WERI-Rb-1 (cell line): ENCODE data around the gene NRG3.

Source experiments
- DNase-seq: peaks from one replicate; pipeline ENCODE4 v3.0.0-alpha.2; 2020
- H3K27ac ChIP-seq: fragments of 250-450 bp; sonication (Bioruptor Pico); 2 replicates; pipeline ENCODE4 v1.5.1; 2020; ENCODE audit warnings: mild to moderate bottlenecking, moderate library complexity
- H3K27me3 ChIP-seq: fragments of 250-450 bp; sonication (Bioruptor Pico); 2 replicates; pipeline ENCODE4 v1.5.1; 2021; ENCODE audit warnings: mild to moderate bottlenecking, low read depth, moderate library complexity; ENCODE audit not compliant: insufficient read depth, severe bottlenecking
- H3K36me3 ChIP-seq: fragments of 250-450 bp; sonication (Bioruptor Pico); 2 replicates; pipeline ENCODE4 v1.5.1; 2020; ENCODE audit warnings: mild to moderate bottlenecking, moderate library complexity
- H3K4me3 ChIP-seq: 2 replicates; pipeline ENCODE4 v1.5.1; 2011; ENCODE audit warnings: low read depth, mild to moderate bottlenecking, control low read depth, low read length
- H3K9me3 ChIP-seq: fragments of 250-450 bp; sonication (Bioruptor Pico); 2 replicates; pipeline ENCODE4 v1.5.1; 2021; ENCODE audit warnings: mild to moderate bottlenecking, moderate library complexity; ENCODE audit not compliant: severe bottlenecking
- TF ChIP-seq, protein P1 (sequence below): IDR thresholded peaks from 2 replicates; pipeline ENCODE4 v1.5.1; 2011; ENCODE audit warnings: low read depth, mild to moderate bottlenecking, control low read depth, inconsistent platforms, low read length

NRG3 gene

DNA sequence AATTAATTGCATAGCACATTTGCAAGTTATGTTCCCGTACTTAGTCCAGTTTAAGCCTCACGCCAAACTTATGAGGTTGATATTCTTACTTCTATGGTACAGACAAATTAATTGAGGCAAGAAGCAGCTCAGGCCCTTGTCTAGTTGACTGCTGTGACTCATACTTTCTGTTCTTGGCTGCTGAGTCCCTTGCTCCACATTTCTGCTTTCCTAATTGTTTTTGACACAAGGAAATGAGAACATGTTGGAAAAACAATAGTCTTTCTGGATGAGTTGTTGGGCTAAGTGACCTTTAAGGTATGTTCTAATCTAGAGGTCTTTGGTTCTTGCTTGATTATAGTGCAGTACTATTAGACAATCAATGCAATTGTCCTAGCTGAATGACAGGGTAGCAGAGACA is 331.8 kb downstream of the NRG3 start:
- H3K27me3 ChIP-seq = no peaks in the 10 kb centered on the region
- no peak for DNase-seq
- H3K27ac ChIP-seq = no peak overlapping the region
- H3K4me3 ChIP-seq = no peak overlapping the region
- no peaks in the 10 kb centered on the region for H3K36me3 ChIP-seq
- TF ChIP-seq, protein P1, sequence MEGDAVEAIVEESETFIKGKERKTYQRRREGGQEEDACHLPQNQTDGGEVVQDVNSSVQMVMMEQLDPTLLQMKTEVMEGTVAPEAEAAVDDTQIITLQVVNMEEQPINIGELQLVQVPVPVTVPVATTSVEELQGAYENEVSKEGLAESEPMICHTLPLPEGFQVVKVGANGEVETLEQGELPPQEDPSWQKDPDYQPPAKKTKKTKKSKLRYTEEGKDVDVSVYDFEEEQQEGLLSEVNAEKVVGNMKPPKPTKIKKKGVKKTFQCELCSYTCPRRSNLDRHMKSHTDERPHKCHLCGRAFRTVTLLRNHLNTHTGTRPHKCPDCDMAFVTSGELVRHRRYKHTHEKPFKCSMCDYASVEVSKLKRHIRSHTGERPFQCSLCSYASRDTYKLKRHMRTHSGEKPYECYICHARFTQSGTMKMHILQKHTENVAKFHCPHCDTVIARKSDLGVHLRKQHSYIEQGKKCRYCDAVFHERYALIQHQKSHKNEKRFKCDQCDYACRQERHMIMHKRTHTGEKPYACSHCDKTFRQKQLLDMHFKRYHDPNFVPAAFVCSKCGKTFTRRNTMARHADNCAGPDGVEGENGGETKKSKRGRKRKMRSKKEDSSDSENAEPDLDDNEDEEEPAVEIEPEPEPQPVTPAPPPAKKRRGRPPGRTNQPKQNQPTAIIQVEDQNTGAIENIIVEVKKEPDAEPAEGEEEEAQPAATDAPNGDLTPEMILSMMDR = no peak
- H3K9me3 ChIP-seq = no peaks in the 10 kb centered on the region

DNA sequence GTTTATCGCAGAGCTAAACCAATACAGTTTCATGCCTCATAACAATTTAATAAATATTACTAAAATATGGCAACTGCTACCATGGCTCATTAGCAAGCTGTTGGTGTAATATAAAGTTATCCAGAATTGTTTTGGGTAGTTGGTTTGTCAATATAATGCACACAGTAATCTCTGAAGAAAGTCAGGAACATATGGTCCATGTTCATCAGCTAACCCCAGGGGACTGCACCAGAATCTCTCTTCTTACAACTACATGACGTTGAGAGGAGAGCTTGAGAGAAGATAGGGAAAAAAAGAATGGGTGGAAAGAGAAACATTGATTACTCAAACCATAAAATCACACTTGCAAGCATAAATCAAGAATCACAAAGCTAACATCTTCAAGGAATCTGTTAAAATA is 333.7 kb downstream of the NRG3 start:
- DNase-seq = no peak
- Histone ChIP-seq H3K36me3 (no peaks in the 10 kb centered on the region), H3K27me3 (no peaks in the 10 kb centered on the region), H3K27ac (no peak overlapping the region), H3K9me3 (no peaks in the 10 kb centered on the region), H3K4me3 (no peak overlapping the region)
- TF ChIP-seq, protein P1 = no peak

DNA sequence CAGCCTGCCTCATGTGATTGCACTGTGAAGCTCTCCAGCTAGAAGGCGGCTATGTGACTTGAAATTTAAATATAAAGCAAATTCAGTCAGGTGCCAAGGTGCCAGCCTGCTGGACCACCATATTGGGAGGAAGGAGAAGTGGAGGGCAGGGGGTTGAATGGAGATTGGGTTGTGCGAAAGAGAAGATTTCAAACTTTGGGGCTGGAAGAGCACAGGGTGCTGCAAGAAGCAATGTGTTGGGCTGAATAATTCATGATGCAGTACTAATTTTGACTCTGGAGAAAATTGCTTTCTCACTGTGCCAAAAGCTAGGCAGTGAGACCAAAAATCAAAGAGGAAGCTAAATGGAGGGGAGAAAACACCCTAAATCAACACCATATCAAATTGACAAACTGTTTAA is 335.3 kb downstream of the NRG3 start:
- Histone ChIP-seq H3K4me3 (no peak overlapping the region), H3K27me3 (no peaks in the 10 kb centered on the region), H3K36me3 (no peaks in the 10 kb centered on the region), H3K9me3 (no peaks in the 10 kb centered on the region), H3K27ac (no peak overlapping the region)
- no peak for DNase-seq
- TF ChIP-seq, protein P1 = no peak

DNA sequence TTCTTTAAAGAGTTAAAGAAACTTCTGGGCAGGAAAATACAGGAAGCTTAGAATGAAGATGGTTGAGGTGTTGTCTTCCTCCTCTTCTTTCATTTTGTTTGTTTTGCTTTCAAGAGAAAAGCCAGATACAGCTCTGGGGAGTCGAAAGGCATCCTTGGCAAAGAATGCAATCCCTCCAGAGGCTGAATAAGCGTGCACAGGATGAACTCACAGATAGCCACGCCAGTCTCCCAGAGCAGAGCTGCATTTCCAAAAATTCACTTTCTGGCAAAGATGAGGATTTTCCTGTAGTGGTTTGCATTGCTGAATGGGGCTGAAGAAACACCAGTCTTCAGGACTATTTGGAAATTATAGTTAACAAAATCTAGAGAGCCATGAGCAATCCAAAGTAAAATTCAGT is 336.4 kb downstream of the NRG3 start:
- no peak overlapping the region for H3K27ac ChIP-seq
- no peak for DNase-seq
- H3K36me3 ChIP-seq = no peaks in the 10 kb centered on the region
- H3K9me3 ChIP-seq = no peaks in the 10 kb centered on the region
- H3K4me3 ChIP-seq = no peak overlapping the region
- H3K27me3 ChIP-seq = no peaks in the 10 kb centered on the region
- TF ChIP-seq, protein P1 = no peak

DNA sequence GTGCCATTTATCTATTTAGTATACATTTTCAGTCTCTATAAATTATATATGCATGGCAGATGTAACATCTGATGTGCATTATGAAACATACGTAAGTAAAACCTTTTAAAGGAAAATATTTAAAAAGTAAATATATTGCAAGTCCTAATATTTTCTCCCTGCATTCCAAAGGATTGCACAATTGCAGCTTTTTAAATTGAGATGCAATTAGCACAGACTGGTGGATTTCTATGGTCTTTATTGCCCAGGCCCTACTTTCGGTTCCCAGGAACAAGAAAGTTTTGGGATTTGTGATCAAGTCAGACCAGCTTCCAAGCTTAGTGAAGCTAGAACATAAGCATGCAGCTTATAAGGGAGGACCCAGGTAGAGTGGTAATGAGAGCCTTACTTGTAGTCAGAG is 337.8 kb downstream of the NRG3 start:
- Histone ChIP-seq H3K27ac (no peak overlapping the region), H3K9me3 (no peaks in the 10 kb centered on the region), H3K4me3 (no peak overlapping the region), H3K36me3 (no peaks in the 10 kb centered on the region), H3K27me3 (no peaks in the 10 kb centered on the region)
- TF ChIP-seq, protein P1 = no peak
- DNase-seq = no peak

DNA sequence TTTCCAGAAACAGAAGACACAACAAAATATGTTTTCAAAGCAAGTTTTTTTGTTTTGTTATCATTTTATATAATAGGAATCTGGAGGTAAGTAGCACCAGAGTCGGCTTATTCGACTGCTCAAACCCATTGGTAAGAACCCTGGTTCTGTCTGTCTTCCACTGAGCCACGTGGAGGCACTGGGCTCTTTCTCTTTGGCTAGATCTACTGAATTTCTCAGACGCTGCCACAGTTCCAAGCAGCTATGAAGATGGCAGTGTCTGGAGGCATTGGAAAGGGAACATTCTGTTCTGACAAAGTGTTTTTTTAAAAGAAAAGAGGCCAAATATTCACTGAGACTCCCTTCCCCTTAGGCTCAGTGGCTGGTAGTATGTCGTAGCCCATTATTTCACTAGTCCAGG is 338.8 kb downstream of the NRG3 start:
- Histone ChIP-seq H3K27me3 (no peaks in the 10 kb centered on the region), H3K4me3 (no peak overlapping the region), H3K36me3 (no peaks in the 10 kb centered on the region), H3K9me3 (no peaks in the 10 kb centered on the region), H3K27ac (no peak overlapping the region)
- no peak for DNase-seq
- TF ChIP-seq, protein P1 = no peak
